NT2/D1 (cell line): Measurements from ENCODE around the gene ZNF878.

Experiments used
- SUZ12 ChIP-seq: IDR thresholded peaks from 2 replicates; pipeline ENCODE4 v1.6.1; 2011; ENCODE audit not compliant: insufficient read length, insufficient read depth; ENCODE audit errors: extremely low read depth
- YY1 ChIP-seq: IDR thresholded peaks from 2 replicates; pipeline ENCODE4 v1.6.1; 2011; ENCODE audit not compliant: insufficient read length, insufficient read depth

GRCh38 chr19:12052497-12053169 lies at the start of gene ZNF878:
- TF ChIP-seq SUZ12 (no peak), YY1 (no peak)
